Peyer's patch (tissue), 4 donors: ENCODE data around the gene PCBP2.

Experiments
- CTCF ChIP-seq, 6 experiments: fragments of 450-650 bp in 4 of 6; fragments of 200-600 bp in 2 of 6; sonication (generic) in 1 of 6; IDR thresholded peaks; one replicate each; pipeline ENCODE4 v1.5.1; 2017 to 2019; ENCODE audit warnings: antibody characterized with exemption in 6 of 6, mild to moderate bottlenecking in 3 of 6, moderate library complexity in 1 of 6
- POLR2A ChIP-seq, 2 donors: fragments of 450-650 bp; IDR thresholded peaks; one replicate each; pipeline ENCODE4 v1.5.1; 2017; ENCODE audit warnings: antibody characterized with exemption in 2 of 2, mild to moderate bottlenecking in 2 of 2, moderate library complexity in 2 of 2

GRCh38 chr12:53530061-53530460 lies 78.2 kb downstream of the PCBP2 start:
- no peak for TF ChIP-seq CTCF (IDR thresholded peaks at IDR 0.05)
- no peak for TF ChIP-seq POLR2A (IDR thresholded peaks at IDR 0.05)
